ENCODE results near the gene RSPH9.
"Not testable (repeated sequence)": the region's sequence is repeated elsewhere in the genome, so short reads cannot be mapped to it uniquely, and the experiment has no call there.

RSPH9 gene

DNA sequence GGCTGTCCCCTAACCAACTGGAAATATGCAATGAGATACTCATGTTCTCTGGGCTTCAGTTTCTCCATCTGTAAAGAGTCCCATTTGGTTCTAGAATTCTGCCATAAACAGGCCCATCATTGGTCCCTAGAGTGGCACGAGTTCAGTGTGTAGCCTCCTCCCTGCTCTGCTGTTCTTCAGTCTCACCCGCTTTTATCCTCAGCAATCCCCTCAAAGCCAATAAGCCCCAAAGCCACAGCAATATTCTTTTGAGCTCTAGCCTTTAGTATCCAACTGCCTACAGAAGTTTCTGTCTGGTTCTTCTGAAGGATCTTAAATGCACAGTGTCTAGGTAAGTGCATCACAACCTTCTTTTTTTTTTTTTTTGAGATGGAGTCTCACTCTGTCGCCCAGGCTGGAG is 52.6 kb downstream of the RSPH9 start:
- H2BK12ac ChIP-seq (ENCODE audit: low read length): no peak overlapping the region
- no peak overlapping the region for H2AK5ac ChIP-seq (ENCODE audit: low read length)
- H3K79me2 ChIP-seq (ENCODE audit: control insufficient read depth, insufficient read depth, low read length, poor library complexity): no peaks in the 10 kb centered on the region
- no peaks in the 10 kb centered on the region for H3K9me3 ChIP-seq (ENCODE audit: insufficient read depth, low read depth, low read length)
- no CpG with 5 or more reads among the region's 3 CpGs for WGBS (ENCODE audit: extremely low coverage, insufficient coverage, insufficient read length)
- no peak overlapping the region for H3K23ac ChIP-seq (ENCODE audit: low read length)
- no peak overlapping the region for H3K4me2 ChIP-seq (ENCODE audit: low read length)
- no peak overlapping the region for H4K8ac ChIP-seq (ENCODE audit: low read depth, low read length)
- H3K4me1 ChIP-seq (ENCODE audit: control insufficient read depth in 1 of 2, insufficient read depth in 2 of 2, low read length in 2 of 2): peaks cover 4 to 9% of the 10 kb centered on the region in 2 experiments
- H2AFZ ChIP-seq (ENCODE audit: insufficient read depth, low read length, poor library complexity): no peak overlapping the region
- H3K36me3 ChIP-seq (ENCODE audit: control insufficient read depth in 1 of 2, insufficient read depth in 2 of 2, low read length in 2 of 2): no peaks in the 10 kb centered on the region
- no peak overlapping the region for H3K9ac ChIP-seq (ENCODE audit: low read length)
- H3K27ac ChIP-seq (ENCODE audit: low read depth, low read length): no peak overlapping the region
- H3K4me3 ChIP-seq (ENCODE audit: low read depth, low read length): no peak overlapping the region
- H2BK120ac ChIP-seq (ENCODE audit: insufficient read depth, low read length, poor library complexity): no peak overlapping the region
- H4K12ac ChIP-seq (ENCODE audit: low read depth, low read length): no peak overlapping the region
- no peak overlapping the region for H3K18ac ChIP-seq (ENCODE audit: low read length)
- no peak overlapping the region for H2BK5ac ChIP-seq (ENCODE audit: low read depth, low read length, poor library complexity)
- no peak for DNase-seq
- H4K91ac ChIP-seq (ENCODE audit: low read depth, low read length): no peak overlapping the region
- H3K79me1 ChIP-seq (ENCODE audit: low read length): no peaks in the 10 kb centered on the region
- H3K4ac ChIP-seq (ENCODE audit: low read depth, low read length): no peak overlapping the region
- H3K14ac ChIP-seq (ENCODE audit: low read length): no peak overlapping the region
- H3K27me3 ChIP-seq (ENCODE audit: insufficient read depth, low read length): no peaks in the 10 kb centered on the region

DNA sequence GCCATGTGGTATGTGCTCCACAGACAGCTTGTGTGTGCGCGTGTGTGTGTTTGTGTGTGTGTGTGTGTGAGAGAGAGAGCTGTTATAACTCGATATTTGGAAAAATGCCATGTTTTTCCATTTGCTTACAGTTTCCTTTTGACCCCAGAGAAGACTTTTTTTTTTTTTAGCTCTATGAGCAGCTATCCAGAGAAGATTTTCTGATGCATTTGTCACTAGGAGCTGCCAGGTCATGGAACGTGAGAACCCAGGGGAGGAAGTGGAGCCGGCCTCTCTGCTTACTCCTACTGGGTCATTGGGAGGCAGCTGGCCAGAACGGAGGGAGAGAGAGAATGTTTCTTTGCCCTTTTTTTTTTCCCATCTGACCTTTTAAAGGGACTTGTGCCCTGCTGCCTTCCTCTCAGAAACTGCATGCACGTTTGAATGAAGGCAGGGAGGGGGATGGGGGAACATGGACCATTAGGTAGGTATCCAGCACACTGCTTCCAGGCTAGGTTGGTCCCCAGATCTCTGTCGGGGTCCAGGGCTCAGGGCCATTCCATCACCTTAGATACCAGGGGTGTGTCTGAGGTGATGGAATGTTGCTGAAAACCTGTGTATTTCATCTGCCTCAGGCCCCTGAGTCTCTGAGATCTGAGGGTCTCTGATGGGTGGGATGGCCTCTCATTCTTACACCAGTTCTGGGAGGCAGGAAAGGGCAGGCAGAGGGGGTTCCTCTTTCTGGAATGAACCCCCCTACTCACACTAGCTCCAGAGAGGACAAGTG is 53.9 kb downstream of the RSPH9 start:
- Histone ChIP-seq H2BK12ac (ENCODE audit: low read length) (no peak overlapping the region), H3K36me3 (ENCODE audit: control insufficient read depth in 1 of 2, insufficient read depth in 2 of 2, low read length in 2 of 2) (no peaks in the 10 kb centered on the region), H3K4me1 (ENCODE audit: control insufficient read depth in 1 of 2, insufficient read depth in 2 of 2, low read length in 2 of 2) (peaks cover 11 to 14% of the 10 kb centered on the region in 2 experiments), H4K91ac (ENCODE audit: low read depth, low read length) (no peak overlapping the region), H2AK5ac (ENCODE audit: low read length) (no peak overlapping the region), H3K27me3 (ENCODE audit: insufficient read depth, low read length) (no peaks in the 10 kb centered on the region), H3K4ac (ENCODE audit: low read depth, low read length) (no peak overlapping the region), H3K18ac (ENCODE audit: low read length) (no peak overlapping the region), H3K79me1 (ENCODE audit: low read length) (no peaks in the 10 kb centered on the region), H4K8ac (ENCODE audit: low read depth, low read length) (no peak overlapping the region), H3K23ac (ENCODE audit: low read length) (no peak overlapping the region), H3K4me3 (ENCODE audit: low read depth, low read length) (no peak overlapping the region), H2BK120ac (ENCODE audit: insufficient read depth, low read length, poor library complexity) (no peak overlapping the region), H3K27ac (ENCODE audit: low read depth, low read length) (no peak overlapping the region), H3K9me3 (ENCODE audit: insufficient read depth, low read depth, low read length) (no peaks in the 10 kb centered on the region), H3K79me2 (ENCODE audit: control insufficient read depth, insufficient read depth, low read length, poor library complexity) (no peaks in the 10 kb centered on the region), H2AFZ (ENCODE audit: insufficient read depth, low read length, poor library complexity) (no peak overlapping the region), H3K14ac (ENCODE audit: low read length) (no peak overlapping the region), H3K4me2 (ENCODE audit: low read length) (no peak overlapping the region), H2BK5ac (ENCODE audit: low read depth, low read length, poor library complexity) (no peak overlapping the region), H4K12ac (ENCODE audit: low read depth, low read length) (no peak overlapping the region), H3K9ac (ENCODE audit: low read length) (no peak overlapping the region)
- WGBS (ENCODE audit: extremely low coverage, insufficient coverage, insufficient read length): no CpG with 5 or more reads among the region's 8 CpGs
- no peak for DNase-seq

DNA sequence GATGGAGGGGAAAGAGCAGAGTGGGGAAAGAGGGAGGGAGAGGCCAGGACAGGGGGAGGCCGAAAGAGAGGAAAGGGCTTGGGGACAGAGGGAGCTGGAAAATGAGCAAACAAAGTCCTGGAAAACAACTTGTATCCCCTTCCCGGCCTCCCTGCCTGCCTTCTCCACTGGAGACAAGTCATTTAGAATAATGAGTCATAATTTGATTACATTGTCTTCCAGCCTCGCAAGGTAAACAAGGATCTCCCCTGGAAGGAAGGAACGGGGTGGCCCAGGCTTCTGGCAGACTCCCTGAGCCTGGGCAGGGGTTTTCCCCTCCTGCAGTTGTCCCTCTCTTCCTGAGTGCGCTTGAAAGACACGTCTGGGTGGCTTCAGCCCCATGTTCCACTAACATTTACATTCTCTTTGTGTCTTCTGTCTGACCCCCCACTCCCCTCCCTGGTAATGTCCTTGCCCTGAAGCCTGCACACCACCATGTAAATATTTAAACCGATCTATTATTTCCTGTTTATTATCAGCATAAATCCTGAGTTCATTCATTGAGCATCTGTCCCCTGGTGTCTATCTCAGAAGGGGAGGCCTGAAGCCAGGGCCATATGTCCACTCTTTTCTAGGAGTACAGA is 54.8 kb downstream of the RSPH9 start:
- Histone ChIP-seq H3K4me3 (ENCODE audit: low read depth, low read length) (no peak overlapping the region), H3K4ac (ENCODE audit: low read depth, low read length) (no peak overlapping the region), H3K27ac (ENCODE audit: low read depth, low read length) (no peak overlapping the region), H3K9me3 (ENCODE audit: insufficient read depth, low read depth, low read length) (no peaks in the 10 kb centered on the region), H2AFZ (ENCODE audit: insufficient read depth, low read length, poor library complexity) (no peak overlapping the region), H4K91ac (ENCODE audit: low read depth, low read length) (no peak overlapping the region), H3K4me2 (ENCODE audit: low read length) (no peak overlapping the region), H2BK12ac (ENCODE audit: low read length) (no peak overlapping the region), H4K8ac (ENCODE audit: low read depth, low read length) (no peak overlapping the region), H3K4me1 (ENCODE audit: control insufficient read depth in 1 of 2, insufficient read depth in 2 of 2, low read length in 2 of 2) (peaks cover 11 to 14% of the 10 kb centered on the region in 2 experiments), H3K18ac (ENCODE audit: low read length) (no peak overlapping the region), H3K9ac (ENCODE audit: low read length) (no peak overlapping the region), H3K23ac (ENCODE audit: low read length) (no peak overlapping the region), H3K36me3 (ENCODE audit: control insufficient read depth in 1 of 2, insufficient read depth in 2 of 2, low read length in 2 of 2) (no peaks in the 10 kb centered on the region), H2AK5ac (ENCODE audit: low read length) (no peak overlapping the region), H4K12ac (ENCODE audit: low read depth, low read length) (no peak overlapping the region), H3K14ac (ENCODE audit: low read length) (no peak overlapping the region), H2BK120ac (ENCODE audit: insufficient read depth, low read length, poor library complexity) (no peak overlapping the region), H2BK5ac (ENCODE audit: low read depth, low read length, poor library complexity) (no peak overlapping the region), H3K27me3 (ENCODE audit: insufficient read depth, low read length) (no peaks in the 10 kb centered on the region), H3K79me1 (ENCODE audit: low read length) (no peaks in the 10 kb centered on the region), H3K79me2 (ENCODE audit: control insufficient read depth, insufficient read depth, low read length, poor library complexity) (no peaks in the 10 kb centered on the region)
- DNase-seq: no peak
- WGBS (ENCODE audit: extremely low coverage, insufficient coverage, insufficient read length): no CpG with 5 or more reads among the region's 7 CpGs

DNA sequence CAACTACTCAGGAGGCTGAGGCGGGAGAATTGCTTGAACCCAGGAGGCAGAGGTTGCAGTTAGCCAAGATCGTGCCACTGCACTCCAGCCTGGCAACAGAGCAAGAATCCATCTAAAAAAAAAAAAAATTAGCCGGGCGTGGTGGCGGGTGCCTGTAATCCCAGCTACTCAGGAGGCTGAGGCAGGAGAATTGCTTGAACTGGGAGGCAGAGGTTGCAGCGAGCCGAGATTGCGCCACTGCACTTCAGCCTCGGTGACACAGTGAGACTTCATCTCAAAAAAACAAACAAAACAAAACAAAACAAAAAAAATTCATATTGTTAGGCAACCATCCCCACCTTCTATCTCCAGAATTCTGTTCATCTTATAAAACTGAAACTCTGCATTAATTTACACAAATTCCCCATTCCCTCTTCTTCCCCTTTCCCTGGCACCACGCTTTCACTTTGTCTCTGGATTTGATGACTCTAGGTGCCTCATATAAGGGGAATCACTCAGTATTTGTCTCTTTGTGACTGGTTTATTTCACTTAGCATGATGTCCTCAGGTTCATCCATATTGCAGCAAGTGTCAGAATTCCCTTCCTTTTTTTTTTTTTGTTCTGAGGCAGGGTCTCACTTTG is 56.2 kb downstream of the RSPH9 start:
- H4K8ac ChIP-seq (ENCODE audit: low read depth, low read length); H3K79me2 ChIP-seq (ENCODE audit: control insufficient read depth, insufficient read depth, low read length, poor library complexity); H3K4ac ChIP-seq (ENCODE audit: low read depth, low read length); H3K9ac ChIP-seq (ENCODE audit: low read length); DNase-seq; H3K9me3 ChIP-seq (ENCODE audit: insufficient read depth, low read depth, low read length); H3K14ac ChIP-seq (ENCODE audit: low read length); H2BK120ac ChIP-seq (ENCODE audit: insufficient read depth, low read length, poor library complexity); H2BK12ac ChIP-seq (ENCODE audit: low read length); H3K18ac ChIP-seq (ENCODE audit: low read length); H3K4me3 ChIP-seq (ENCODE audit: low read depth, low read length); H4K12ac ChIP-seq (ENCODE audit: low read depth, low read length); H3K79me1 ChIP-seq (ENCODE audit: low read length); H3K36me3 ChIP-seq (ENCODE audit: control insufficient read depth in 1 of 2, insufficient read depth in 2 of 2, low read length in 2 of 2); H2AK5ac ChIP-seq (ENCODE audit: low read length); H3K27ac ChIP-seq (ENCODE audit: low read depth, low read length); H3K23ac ChIP-seq (ENCODE audit: low read length); H2BK5ac ChIP-seq (ENCODE audit: low read depth, low read length, poor library complexity); H4K91ac ChIP-seq (ENCODE audit: low read depth, low read length); H3K4me2 ChIP-seq (ENCODE audit: low read length); H2AFZ ChIP-seq (ENCODE audit: insufficient read depth, low read length, poor library complexity); H3K27me3 ChIP-seq (ENCODE audit: insufficient read depth, low read length): not testable (repeated sequence)
- WGBS (ENCODE audit: extremely low coverage, insufficient coverage, insufficient read length): no CpG with 5 or more reads among the region's 10 CpGs
- H3K4me1 ChIP-seq (ENCODE audit: control insufficient read depth in 1 of 2, insufficient read depth in 2 of 2, low read length in 2 of 2): peaks cover 11 to 12% of the 10 kb centered on the region in 2 experiments

Data from trophoblast cell (in vitro differentiated cells and primary cell).